Left lung (tissue), 10 donors: ENCODE results near the gene PALM3. TPM values are rescaled to one million over a fixed set of nuclear protein-coding genes. Genes with fewer than 3 reads are reported as not detected.
"Not testable (repeated sequence)": the region's sequence is repeated elsewhere in the genome, so short reads cannot be mapped to it uniquely, and the experiment has no call there.

Experiments used
- ATAC-seq: fragments of 200-7000 bp; cut with Tn5 transposase; one replicate; pipeline ENCODE4 v1.9.1; 2020; ENCODE audit warnings: moderate library complexity
- DNase-seq, 4 donors: peaks; one replicate each; pipeline ENCODE4 v3.0.0-alpha.2; 2013 to 2020
- H3K27ac ChIP-seq, 2 donors: fragments of 200-600 bp; sonication (generic) in 1 of 2; one replicate each; pipeline versions ENCODE4 v1.5.0 to v1.8.0; 2020 to 2021
- H3K27me3 ChIP-seq, 2 donors: fragments of 200-600 bp; sonication (generic) in 1 of 2; one replicate each; pipeline versions ENCODE4 v1.5.0 to v1.8.0; 2020 to 2021
- H3K36me3 ChIP-seq, 2 donors: fragments of 200-600 bp; sonication (generic) in 1 of 2; one replicate each; pipeline versions ENCODE4 v1.5.0 to v1.8.0; 2020 to 2021
- H3K4me1 ChIP-seq, 2 donors: fragments of 200-600 bp; one replicate each; pipeline ENCODE4 v1.8.0; 2021
- H3K4me3 ChIP-seq, 2 donors: fragments of 200-600 bp; sonication (generic) in 1 of 2; one replicate each; pipeline versions ENCODE4 v1.5.0 to v1.8.0; 2020 to 2021; ENCODE audit warnings: mild to moderate bottlenecking in 1 of 2
- H3K9me3 ChIP-seq, 2 donors: fragments of 200-600 bp; sonication (generic) in 1 of 2; one replicate each; pipeline versions ENCODE4 v1.5.0 to v1.8.0; 2020 to 2021
- intact Hi-C, 2 donors: fragments of 100-400 bp; cut with DNase I; formaldehyde crosslinking; loops; one replicate each; pipeline versions ENCODE4 v1.11.2 to v1.14.2; 2022
- polyA plus RNA-seq, 6 donors: library from polyadenylated mRNA; unstranded; fragments of 120-200 nt; gene quantifications; one replicate each; pipeline ENCODE4 v1.2.1, GENCODE V29; 2013; ENCODE audit not compliant: insufficient read length in 6 of 6
- total RNA-seq, 2 donors: library from RNA; stranded (reverse); fragmentation: NEBNext Ultra II Directional; extraction: Animal tissue kit (Norgen Biotek cat#: 25700); gene quantifications; one replicate each; pipeline ENCODE4 v1.2.1, GENCODE V29; 2021
- TF ChIP-seq, protein P1 (sequence below), 2 donors: fragments of 200-600 bp; sonication (generic) in 1 of 2; IDR thresholded peaks; one replicate each; pipeline versions ENCODE4 v1.5.0 to v1.8.0; 2021; ENCODE audit warnings: antibody characterized with exemption in 2 of 2
- donor health status: DM: no; HTN: yes; CAD: no.
- donor health status: DM: no; HTN: no; CAD: no.

The PALM3 gene
- total and polyA plus RNA-seq, 8 donors = 6.0 to 26.6 (median 15.7) TPM

- H3K27ac ChIP-seq = no peak overlapping the region
- ATAC-seq = no peak
- TF ChIP-seq, protein P1, sequence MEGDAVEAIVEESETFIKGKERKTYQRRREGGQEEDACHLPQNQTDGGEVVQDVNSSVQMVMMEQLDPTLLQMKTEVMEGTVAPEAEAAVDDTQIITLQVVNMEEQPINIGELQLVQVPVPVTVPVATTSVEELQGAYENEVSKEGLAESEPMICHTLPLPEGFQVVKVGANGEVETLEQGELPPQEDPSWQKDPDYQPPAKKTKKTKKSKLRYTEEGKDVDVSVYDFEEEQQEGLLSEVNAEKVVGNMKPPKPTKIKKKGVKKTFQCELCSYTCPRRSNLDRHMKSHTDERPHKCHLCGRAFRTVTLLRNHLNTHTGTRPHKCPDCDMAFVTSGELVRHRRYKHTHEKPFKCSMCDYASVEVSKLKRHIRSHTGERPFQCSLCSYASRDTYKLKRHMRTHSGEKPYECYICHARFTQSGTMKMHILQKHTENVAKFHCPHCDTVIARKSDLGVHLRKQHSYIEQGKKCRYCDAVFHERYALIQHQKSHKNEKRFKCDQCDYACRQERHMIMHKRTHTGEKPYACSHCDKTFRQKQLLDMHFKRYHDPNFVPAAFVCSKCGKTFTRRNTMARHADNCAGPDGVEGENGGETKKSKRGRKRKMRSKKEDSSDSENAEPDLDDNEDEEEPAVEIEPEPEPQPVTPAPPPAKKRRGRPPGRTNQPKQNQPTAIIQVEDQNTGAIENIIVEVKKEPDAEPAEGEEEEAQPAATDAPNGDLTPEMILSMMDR (IDR thresholded peaks at IDR 0.05) = no peak
- peaks cover 6 to 30% of the 10 kb centered on the region in 2 donors for H3K27me3 ChIP-seq
- no peak overlapping the region for H3K4me3 ChIP-seq
- intact Hi-C loops = no loop called here
- peaks cover 0 to 18% of the 10 kb centered on the region in 2 donors for H3K4me1 ChIP-seq
- DNase-seq = no peak
- peaks cover 0 to 40% of the 10 kb centered on the region in 2 donors for H3K36me3 ChIP-seq
- H3K9me3 ChIP-seq = no peaks in the 10 kb centered on the region
Observed at GRCh38 chr19:14054099-14054498, 7.8 kb downstream of the PALM3 start.

- no peak overlapping the region for H3K4me3 ChIP-seq
- no peak overlapping the region for H3K27ac ChIP-seq
- ATAC-seq = no peak
- no peak for DNase-seq
- peaks cover under 1 to 24% of the 10 kb centered on the region in 2 donors for H3K27me3 ChIP-seq
- no peaks in the 10 kb centered on the region for H3K9me3 ChIP-seq
- H3K4me1 ChIP-seq = peaks cover 0 to 12% of the 10 kb centered on the region in 2 donors
- peaks cover 0 to 42% of the 10 kb centered on the region in 2 donors for H3K36me3 ChIP-seq
- TF ChIP-seq, protein P1 (IDR thresholded peaks at IDR 0.05) = no peak
- intact Hi-C loops = no loop called here
Observed at GRCh38 chr19:14053500-14053899, 8.4 kb downstream of the PALM3 start.

GRCh38 chr19:14053032-14053431, 8.8 kb downstream of the PALM3 start:
- no peaks in the 10 kb centered on the region for H3K9me3 ChIP-seq
- peaks cover 0 to 10% of the 10 kb centered on the region in 2 donors for H3K4me1 ChIP-seq
- H3K4me3 ChIP-seq = no peak overlapping the region
- TF ChIP-seq, protein P1 (IDR thresholded peaks at IDR 0.05) = no peak
- peaks cover 0 to 46% of the 10 kb centered on the region in 2 donors for H3K36me3 ChIP-seq
- intact Hi-C loops = no loop called here
- DNase-seq = no peak
- H3K27me3 ChIP-seq = peaks cover 0 to 19% of the 10 kb centered on the region in 2 donors
- no peak for ATAC-seq
- no peak overlapping the region for H3K27ac ChIP-seq

DNA sequence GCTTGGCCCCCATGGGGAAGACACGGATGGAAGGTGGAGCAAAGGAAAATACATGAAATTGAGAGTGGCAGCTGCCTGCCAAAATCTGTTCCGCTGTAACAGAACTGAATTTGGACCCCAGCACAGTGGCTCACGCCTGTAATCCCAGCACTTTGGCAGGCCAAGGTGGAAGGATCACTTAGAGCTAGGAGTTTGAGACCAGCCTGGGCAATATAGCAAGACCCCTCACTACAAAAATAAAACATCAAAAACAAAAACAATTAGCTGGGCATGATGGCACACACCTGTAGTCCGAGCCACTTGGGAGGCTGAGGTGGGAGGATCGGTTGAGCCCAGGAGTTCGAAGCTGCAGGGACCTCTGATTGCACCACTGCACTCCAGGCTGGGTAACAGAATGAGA, 9.4 kb downstream of the PALM3 start:
- Histone ChIP-seq H3K36me3 (peaks cover 0 to 49% of the 10 kb centered on the region in 2 donors), H3K27me3 (peaks cover 0 to 14% of the 10 kb centered on the region in 2 donors), H3K4me3 (no peak overlapping the region), H3K27ac (no peak overlapping the region), H3K4me1 (peaks cover 0 to 5% of the 10 kb centered on the region in 2 donors), H3K9me3 (no peaks in the 10 kb centered on the region)
- no peak for DNase-seq
- ATAC-seq = no peak
- intact Hi-C loops = no loop called here
- TF ChIP-seq, protein P1 (IDR thresholded peaks at IDR 0.05) = no peak

DNA sequence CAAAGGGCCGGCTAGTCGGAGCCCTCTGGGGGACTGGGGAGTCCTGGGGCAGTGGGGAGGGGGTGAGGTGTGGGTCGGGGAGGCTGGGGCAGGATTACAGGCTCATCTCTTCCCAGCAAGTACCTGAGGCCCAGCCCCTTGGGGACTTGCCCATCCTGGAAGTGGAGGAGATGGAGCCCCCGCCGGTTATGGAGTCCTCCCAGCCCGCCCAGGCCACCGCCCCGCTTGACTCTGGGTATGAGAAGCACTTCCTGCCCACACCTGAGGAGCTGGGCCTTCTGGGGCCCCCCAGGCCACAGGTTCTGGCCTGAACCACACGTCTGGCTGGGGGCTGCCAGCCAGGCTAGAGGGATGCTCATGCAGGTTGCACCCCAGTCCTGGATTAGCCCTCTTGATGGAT, 9.9 kb downstream of the PALM3 start:
- ATAC-seq (no peak), DNase-seq (no peak)
- TF ChIP-seq, protein P1 (IDR thresholded peaks at IDR 0.05) = no peak
- intact Hi-C loops = no loop called here
- Histone ChIP-seq H3K9me3 (no peaks in the 10 kb centered on the region), H3K36me3 (peaks cover 0 to 49% of the 10 kb centered on the region in 2 donors), H3K27ac (no peak overlapping the region), H3K4me3 (no peak overlapping the region), H3K4me1 (peaks cover 0 to 1% of the 10 kb centered on the region in 2 donors), H3K27me3 (peaks cover 0 to 9% of the 10 kb centered on the region in 2 donors)

DNA sequence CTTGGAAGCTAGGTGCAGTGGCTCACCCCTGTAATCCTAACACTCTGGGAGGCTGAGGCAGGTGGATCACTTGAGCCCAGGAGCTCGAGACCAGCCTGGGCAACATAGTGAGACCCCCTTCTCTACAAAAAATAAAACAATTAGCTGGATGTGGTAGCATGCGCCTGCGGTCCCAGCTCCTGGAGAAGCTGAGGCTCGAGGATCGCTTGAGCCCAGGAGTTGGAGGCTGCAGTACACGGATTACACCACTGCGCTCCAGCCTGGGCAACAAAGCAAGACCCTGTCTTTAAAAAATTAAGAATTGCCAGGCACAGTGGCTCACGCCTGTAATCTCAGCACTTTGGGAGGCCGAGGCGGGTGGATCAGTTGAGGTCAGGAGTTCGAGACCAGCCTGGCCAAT, 10.9 kb downstream of the PALM3 start:
- H3K9me3 ChIP-seq, ATAC-seq, H3K27ac ChIP-seq, H3K4me1 ChIP-seq, intact Hi-C loops, H3K4me3 ChIP-seq, DNase-seq, H3K27me3 ChIP-seq: not testable (repeated sequence)
- peaks cover 0 to 55% of the 10 kb centered on the region in 2 donors for H3K36me3 ChIP-seq
